ENCODE data around the gene INO80B.

DNA sequence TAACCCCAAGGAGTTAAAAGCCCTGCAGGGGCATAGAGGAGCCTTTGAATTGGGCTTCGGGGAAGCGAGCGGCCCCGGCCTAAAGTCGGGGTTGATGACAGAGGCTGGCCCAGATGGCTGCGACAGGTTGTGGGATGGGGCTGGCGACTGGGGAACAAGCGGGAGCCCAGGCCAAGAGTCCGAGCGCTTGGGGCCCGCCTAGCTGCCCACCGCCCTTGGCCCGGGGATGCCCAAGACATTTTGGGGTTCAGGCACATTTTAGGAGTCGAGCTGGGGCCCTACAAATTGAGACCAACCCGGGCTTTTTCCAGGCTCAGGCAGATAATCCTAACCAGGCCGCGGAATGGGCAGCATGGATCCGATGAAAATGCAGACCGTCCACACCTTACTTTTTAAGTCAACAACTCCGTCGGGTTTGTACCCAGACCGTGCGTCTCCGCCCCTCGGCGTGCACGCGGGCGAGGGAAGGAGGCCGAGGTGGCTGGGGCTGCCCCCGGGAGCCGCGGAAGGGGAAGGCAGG, 13.7 kb upstream of the INO80B start:
- TF ChIP-seq CTCF (IDR thresholded peaks at IDR 0.05) (no peak), POLR2A (IDR thresholded peaks at IDR 0.05) (no peak)
